Brain microvascular endothelial cell (primary cell): Measurements from ENCODE around the gene SCAPER.

ENCODE experiments used
- DNase-seq: peaks from one replicate; pipeline ENCODE4 v3.0.0-alpha.2; 2020
- H3K27ac ChIP-seq: fragments of 250-450 bp; sonication (Bioruptor Pico); 2 replicates; pipeline ENCODE4 v1.5.1; 2020; ENCODE audit warnings: mild to moderate bottlenecking, moderate library complexity
- H3K27me3 ChIP-seq: fragments of 250-450 bp; sonication (Bioruptor Pico); replicated peaks from 2 replicates; pipeline ENCODE4 v1.5.1; 2020; ENCODE audit warnings: mild to moderate bottlenecking
- H3K36me3 ChIP-seq: fragments of 250-450 bp; sonication (Bioruptor Pico); replicated peaks from 2 replicates; pipeline ENCODE4 v1.5.1; 2020; ENCODE audit warnings: mild to moderate bottlenecking
- H3K4me3 ChIP-seq: 2 replicates; pipeline ENCODE4 v1.5.1; 2011; ENCODE audit warnings: low read depth, mild to moderate bottlenecking, control low read depth, low read length, moderate library complexity
- in situ Hi-C: cut with HindIII; loops from 2 replicates; pipeline ENCODE4 v1.10.0; 2017; ENCODE audit warnings: low sequenced_read_pairs, low pct_ligation_motif_present
- TF ChIP-seq, protein P1 (sequence below): IDR thresholded peaks from 2 replicates; pipeline ENCODE4 v1.5.1; 2011; ENCODE audit warnings: low read depth, mild to moderate bottlenecking, moderate library complexity, low read length, control low read depth, inconsistent platforms; ENCODE audit errors: missing control alignments

Gene SCAPER

DNA sequence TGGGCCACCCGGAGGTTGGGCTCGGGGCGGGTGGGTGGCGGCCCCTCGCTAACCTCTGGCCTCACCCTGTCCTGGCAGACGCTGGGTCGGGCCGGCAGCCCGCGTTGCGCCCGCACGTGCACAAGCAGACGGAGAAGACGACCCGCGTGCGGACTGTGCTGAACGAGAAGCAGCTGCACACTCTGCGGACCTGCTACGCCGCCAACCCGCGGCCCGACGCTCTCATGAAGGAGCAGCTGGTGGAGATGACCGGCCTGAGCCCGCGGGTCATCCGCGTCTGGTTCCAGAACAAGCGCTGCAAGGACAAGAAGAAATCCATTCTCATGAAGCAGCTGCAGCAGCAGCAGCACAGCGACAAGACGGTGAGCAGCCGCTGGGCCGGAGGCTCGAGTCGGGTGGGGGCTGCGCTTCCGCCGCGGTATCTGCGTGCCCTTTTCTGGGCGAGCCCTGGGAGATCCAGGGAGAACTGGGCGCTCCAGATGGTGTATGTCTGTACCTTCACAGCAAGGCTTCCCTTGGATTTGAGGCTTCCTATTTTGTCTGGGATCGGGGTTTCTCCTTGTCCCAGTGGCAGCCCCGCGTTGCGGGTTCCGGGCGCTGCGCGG, 564.8 kb downstream of the SCAPER start:
- no peaks in the 10 kb centered on the region for H3K36me3 ChIP-seq
- no peak overlapping the region for H3K4me3 ChIP-seq
- in situ Hi-C loops, result no loop called here
- no peak overlapping the region for H3K27ac ChIP-seq
- no peak for DNase-seq
- TF ChIP-seq, protein P1, sequence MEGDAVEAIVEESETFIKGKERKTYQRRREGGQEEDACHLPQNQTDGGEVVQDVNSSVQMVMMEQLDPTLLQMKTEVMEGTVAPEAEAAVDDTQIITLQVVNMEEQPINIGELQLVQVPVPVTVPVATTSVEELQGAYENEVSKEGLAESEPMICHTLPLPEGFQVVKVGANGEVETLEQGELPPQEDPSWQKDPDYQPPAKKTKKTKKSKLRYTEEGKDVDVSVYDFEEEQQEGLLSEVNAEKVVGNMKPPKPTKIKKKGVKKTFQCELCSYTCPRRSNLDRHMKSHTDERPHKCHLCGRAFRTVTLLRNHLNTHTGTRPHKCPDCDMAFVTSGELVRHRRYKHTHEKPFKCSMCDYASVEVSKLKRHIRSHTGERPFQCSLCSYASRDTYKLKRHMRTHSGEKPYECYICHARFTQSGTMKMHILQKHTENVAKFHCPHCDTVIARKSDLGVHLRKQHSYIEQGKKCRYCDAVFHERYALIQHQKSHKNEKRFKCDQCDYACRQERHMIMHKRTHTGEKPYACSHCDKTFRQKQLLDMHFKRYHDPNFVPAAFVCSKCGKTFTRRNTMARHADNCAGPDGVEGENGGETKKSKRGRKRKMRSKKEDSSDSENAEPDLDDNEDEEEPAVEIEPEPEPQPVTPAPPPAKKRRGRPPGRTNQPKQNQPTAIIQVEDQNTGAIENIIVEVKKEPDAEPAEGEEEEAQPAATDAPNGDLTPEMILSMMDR, result no peak
- H3K27me3 ChIP-seq, result peaks cover 85% of the 10 kb centered on the region

DNA sequence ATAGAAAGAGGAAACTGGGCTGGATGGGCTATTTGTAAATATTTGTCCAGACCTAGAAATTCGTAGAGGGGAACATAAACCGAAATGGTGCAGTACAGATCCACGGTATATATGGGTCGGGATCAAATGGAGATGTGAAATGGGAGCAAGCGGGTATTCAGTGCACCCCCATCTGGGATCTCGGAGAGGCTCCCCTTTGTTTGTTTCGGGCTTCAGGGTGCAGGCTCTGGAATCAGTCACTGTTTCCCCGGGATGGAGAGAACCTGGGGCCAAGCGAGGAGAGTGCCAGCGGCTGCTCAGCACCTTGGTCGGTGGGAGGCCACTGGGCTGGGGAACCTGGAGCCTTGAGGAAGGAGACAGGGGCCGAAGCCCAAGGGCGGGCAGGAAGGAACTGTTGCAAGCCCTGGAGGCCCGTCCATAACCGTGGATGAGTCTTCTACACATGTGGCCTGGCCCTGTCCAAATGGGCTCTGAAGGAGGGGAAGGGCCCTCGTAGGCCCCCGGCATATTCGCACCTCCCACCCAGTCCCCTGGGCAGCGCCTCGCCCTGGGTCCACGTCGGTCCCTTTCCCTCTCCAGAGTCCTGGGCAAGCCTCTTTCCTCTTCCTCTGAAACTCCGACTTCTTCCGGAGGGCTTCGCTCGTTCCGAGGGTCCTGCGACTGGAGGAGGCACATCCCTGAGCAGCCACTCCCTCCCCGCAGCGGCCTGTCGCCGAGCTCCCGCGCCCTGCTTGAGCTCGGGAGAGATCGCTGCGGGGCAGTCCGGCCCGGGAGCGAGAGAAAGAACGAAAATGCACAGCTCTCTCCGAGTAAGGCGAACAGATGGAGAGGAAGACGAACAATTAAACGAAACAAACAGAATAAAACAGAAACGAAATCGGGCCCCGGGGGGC, 565.6 kb downstream of the SCAPER start:
- TF ChIP-seq, protein P1, result no peak
- Histone ChIP-seq H3K36me3 (no peaks in the 10 kb centered on the region), H3K4me3 (no peak overlapping the region), H3K27me3 (peaks cover 79% of the 10 kb centered on the region), H3K27ac (no peak overlapping the region)
- no peak for DNase-seq
- in situ Hi-C loops, result no loop called here

DNA sequence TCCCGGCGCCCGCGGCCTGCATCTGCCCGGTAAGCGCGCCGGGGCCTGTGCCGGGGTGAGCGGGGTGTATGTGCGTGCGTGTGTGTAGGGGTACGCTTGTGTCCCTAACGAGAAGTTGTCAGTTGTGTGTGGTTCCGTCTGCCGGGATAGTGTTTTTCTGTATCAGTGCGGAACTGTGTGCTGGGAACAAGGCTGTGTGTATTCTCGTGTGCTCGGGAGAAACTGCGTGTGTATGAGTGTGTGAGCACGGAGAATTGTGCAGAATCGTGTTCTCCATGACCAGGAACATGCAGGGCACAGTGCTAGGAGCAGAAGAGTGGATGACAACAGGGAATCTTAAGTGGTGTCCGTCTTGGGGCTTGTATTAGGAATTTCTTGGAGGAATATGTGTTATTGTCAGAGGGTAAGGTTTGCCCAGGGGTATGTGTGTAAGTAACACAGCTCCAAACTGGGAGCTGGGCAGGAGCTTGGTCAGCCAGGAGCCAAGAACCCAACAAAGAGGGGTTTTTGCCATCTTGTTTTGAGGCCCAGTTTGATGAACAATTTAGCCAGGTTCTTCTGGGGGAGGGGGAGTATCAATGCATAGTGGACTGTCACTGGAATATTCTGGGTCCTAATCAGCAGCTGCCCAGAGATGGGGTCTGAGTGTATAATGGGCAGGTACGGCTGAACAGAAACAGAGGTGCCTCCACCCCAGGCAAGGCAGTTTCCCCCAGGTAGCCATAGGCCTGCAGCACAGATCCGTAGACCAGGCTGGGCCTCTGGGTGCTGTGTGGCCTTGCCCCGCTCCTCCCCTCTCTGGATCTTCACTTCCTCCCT, 566.4 kb downstream of the SCAPER start:
- in situ Hi-C loops, result no loop called here
- H3K27ac ChIP-seq, result no peak overlapping the region
- TF ChIP-seq, protein P1, result no peak
- H3K36me3 ChIP-seq, result no peaks in the 10 kb centered on the region
- no peak for DNase-seq
- no peak overlapping the region for H3K4me3 ChIP-seq
- H3K27me3 ChIP-seq, result peaks cover 71% of the 10 kb centered on the region

DNA sequence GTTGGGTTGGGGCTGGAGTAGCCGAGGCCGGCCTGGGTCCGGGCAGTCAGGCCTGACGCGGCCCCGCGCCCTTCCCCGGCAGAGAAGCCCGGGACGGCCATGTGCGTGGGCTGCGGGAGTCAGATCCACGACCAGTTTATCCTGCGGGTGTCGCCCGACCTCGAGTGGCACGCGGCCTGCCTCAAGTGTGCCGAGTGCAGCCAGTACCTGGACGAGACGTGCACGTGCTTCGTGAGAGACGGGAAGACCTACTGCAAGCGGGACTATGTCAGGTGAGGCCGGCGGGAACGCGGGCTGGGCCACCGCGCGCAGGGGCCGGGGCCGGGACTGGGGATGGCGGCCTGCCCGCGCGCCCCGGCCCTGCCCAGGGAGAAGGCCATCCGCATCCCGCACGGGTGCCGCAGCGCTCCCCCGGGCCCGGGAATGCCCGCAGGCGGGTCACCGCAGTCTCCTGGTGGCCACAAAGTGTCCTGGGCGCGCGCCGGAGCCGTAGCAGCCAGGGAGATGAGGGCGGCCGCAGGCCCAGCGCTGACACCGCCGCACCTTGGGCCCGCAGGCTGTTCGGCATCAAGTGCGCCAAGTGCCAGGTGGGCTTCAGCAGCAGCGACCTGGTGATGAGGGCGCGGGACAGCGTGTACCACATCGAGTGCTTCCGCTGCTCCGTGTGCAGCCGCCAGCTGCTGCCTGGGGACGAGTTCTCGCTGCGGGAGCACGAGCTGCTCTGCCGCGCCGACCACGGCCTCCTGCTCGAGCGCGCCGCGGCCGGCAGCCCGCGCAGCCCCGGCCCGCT, 567.2 kb downstream of the SCAPER start:
- Histone ChIP-seq H3K27me3 (peaks cover 63% of the 10 kb centered on the region), H3K4me3 (no peak overlapping the region), H3K27ac (no peak overlapping the region), H3K36me3 (no peaks in the 10 kb centered on the region)
- TF ChIP-seq, protein P1, result no peak
- in situ Hi-C loops, result no loop called here
- DNase-seq, result no peak

DNA sequence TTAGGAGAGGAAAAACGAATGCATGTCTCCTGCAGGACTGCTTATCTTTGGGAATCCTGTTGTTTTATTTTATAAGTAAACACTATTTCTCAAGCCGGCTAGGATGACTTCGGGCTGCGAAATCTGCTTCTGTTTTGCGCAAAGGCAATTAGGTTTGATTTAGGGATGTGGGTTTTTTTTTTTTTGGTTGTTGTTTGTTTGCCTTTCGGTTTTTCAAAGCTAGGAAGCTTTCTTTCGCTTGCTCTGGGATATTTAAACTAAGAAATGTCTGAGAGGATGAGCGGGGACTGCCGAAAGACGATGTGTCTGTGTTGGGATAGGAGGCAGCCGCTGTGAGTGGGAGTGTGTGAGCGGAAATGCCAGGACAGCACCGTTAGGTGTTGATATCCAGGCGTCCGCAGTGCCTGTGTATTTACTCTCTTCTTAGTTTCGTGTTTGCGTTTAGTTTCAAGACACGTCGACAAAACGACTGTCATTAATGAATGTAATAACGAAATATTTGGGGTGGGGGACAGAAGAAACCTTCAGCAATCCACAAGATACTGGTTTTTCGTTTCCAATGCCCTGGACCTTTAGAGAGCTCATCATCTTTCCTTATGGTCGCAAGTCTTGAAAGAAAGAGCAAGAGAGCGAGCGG, 568.0 kb downstream of the SCAPER start:
- H3K36me3 ChIP-seq, result no peaks in the 10 kb centered on the region
- TF ChIP-seq, protein P1, result no peak
- H3K4me3 ChIP-seq, result no peak overlapping the region
- no peak for DNase-seq
- H3K27me3 ChIP-seq, result peaks cover 56% of the 10 kb centered on the region
- in situ Hi-C loops, result no loop called here
- no peak overlapping the region for H3K27ac ChIP-seq
